SK-N-SH (cell line): ENCODE data around the gene LEF1.

Source experiments
- CTCF ChIP-seq: fragments of 200-600 bp; sonication (generic); IDR thresholded peaks from 2 replicates; pipeline ENCODE4 v1.6.1; 2017; ENCODE audit warnings: antibody characterized with exemption, mild to moderate bottlenecking, moderate library complexity
- EP300 ChIP-seq, 2 experiments: IDR thresholded peaks; 2 replicates each; pipeline versions ENCODE4 v1.4.0 to v1.6.1; 2012; ENCODE audit warnings: borderline replicate concordance in 1 of 2, low read depth in 1 of 2, low read length in 1 of 2
- EZH2phosphoT487 ChIP-seq: fragments of 200-600 bp; sonication (generic); IDR thresholded peaks from 2 replicates; pipeline ENCODE4 v1.6.1; 2017; ENCODE audit warnings: low read depth, mixed run types, mild to moderate bottlenecking, antibody characterized with exemption, moderate library complexity, borderline replicate concordance
- GABPA ChIP-seq: IDR thresholded peaks from 2 replicates; pipeline ENCODE4 v1.4.0; 2012; ENCODE audit warnings: low read depth, mild to moderate bottlenecking
- IRF3 ChIP-seq: fragments of 150-350 bp; IDR thresholded peaks from 2 replicates; pipeline ENCODE4 v1.6.1; 2016; ENCODE audit warnings: mild to moderate bottlenecking, low read depth, low read length
- MAX ChIP-seq: IDR thresholded peaks from 2 replicates; pipeline ENCODE4 v1.4.0; 2012; ENCODE audit warnings: low read depth
- POLR2AphosphoS5 ChIP-seq: IDR thresholded peaks from 2 replicates; pipeline ENCODE4 v1.6.1; 2012; ENCODE audit warnings: low read depth, low read length
- SIN3A ChIP-seq: IDR thresholded peaks from 2 replicates; pipeline ENCODE4 v1.6.1; 2012; ENCODE audit warnings: low read depth, mild to moderate bottlenecking, low read length, moderate library complexity, borderline replicate concordance
- SMC3 ChIP-seq: IDR thresholded peaks from 2 replicates; pipeline ENCODE4 v1.6.1; 2012; ENCODE audit warnings: low read depth, low read length, improper control_type of control experiment
- TAF1 ChIP-seq: IDR thresholded peaks from 2 replicates; pipeline ENCODE4 v1.6.1; 2012; ENCODE audit warnings: low read depth, mild to moderate bottlenecking, low read length, moderate library complexity, borderline replicate concordance
- TF ChIP-seq, protein P1 (sequence below): IDR thresholded peaks from 2 replicates; pipeline ENCODE4 v1.4.0; 2012; ENCODE audit warnings: low read depth, borderline replicate concordance

DNA sequence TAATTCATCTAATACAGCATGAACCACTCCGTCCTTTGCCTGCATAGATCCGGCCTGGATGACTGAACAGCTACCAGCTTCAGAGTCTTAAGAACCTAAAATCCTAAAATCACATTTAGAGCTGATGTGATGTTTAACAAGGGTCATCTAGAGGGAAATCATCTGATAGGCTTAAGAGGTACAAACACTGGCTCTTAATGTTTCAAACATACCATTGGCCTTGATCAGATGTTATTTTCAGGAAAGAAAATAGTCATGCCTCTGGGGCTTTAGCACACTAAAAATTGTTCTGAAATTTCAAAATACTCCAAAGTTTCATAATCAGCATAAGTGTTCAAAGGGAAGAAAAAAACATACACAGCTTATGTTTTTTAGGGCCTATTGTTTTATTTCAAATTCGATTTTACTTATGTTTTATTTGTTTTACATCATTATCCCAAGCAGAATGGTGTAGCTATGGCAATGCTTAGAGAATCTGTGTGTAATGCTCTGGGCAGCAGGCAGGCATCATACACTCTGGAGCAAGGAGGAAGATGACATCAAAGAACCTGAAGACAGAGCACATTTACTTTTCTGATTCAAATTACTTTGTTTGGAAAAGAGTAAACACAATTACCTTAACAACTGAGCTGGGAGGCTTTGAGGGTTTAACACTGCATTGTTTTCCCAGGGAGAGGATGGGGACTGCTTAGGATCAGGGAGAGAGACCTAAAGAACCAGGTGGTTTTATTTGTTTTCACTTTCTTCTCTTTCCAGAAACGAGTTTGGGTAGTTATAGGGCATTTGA is 25.3 kb upstream of the LEF1 start:
- TF ChIP-seq POLR2AphosphoS5 (no peak), CTCF (no peak), SMC3 (no peak), TAF1 (no peak), MAX (no peak), GABPA (no peak), EZH2phosphoT487 (no peak), EP300 (IDR thresholded peaks at IDR 0.05; ENCODE audit: borderline replicate concordance in 1 of 2, low read depth in 1 of 2, low read length in 1 of 2) (no peak), IRF3 (no peak), SIN3A (no peak)
- TF ChIP-seq, protein P1, sequence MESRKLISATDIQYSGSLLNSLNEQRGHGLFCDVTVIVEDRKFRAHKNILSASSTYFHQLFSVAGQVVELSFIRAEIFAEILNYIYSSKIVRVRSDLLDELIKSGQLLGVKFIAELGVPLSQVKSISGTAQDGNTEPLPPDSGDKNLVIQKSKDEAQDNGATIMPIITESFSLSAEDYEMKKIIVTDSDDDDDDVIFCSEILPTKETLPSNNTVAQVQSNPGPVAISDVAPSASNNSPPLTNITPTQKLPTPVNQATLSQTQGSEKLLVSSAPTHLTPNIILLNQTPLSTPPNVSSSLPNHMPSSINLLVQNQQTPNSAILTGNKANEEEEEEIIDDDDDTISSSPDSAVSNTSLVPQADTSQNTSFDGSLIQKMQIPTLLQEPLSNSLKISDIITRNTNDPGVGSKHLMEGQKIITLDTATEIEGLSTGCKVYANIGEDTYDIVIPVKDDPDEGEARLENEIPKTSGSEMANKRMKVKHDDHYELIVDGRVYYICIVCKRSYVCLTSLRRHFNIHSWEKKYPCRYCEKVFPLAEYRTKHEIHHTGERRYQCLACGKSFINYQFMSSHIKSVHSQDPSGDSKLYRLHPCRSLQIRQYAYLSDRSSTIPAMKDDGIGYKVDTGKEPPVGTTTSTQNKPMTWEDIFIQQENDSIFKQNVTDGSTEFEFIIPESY: no peak
